GM12892 (cell line): ENCODE measurements around the gene TGFBI.

Experiments used
- POLR2A ChIP-seq: IDR thresholded peaks from 2 replicates; pipeline ENCODE4 v1.6.1; 2011; ENCODE audit warnings: low read depth, low read length, control low read depth
- POLR2AphosphoS5 ChIP-seq: IDR thresholded peaks from 2 replicates; pipeline ENCODE4 v1.6.1; 2011; ENCODE audit warnings: low read depth, low read length, control low read depth

GRCh38 chr5:136013559-136013958 lies 15.2 kb upstream of the TGFBI start:
- TF ChIP-seq POLR2AphosphoS5 (no peak), POLR2A (no peak)
